HEK293T (cell line): ENCODE measurements around the gene TXNL4A.

Experiments
- CTCF ChIA-PET: fragments of 350-600 bp; formaldehyde crosslinking; extraction: SDS; loops from one replicate; lab custom pipeline; 2021; ENCODE audit warnings: antibody characterized with exemption, inconsistent platforms; lab: Yijun Ruan, JAX
- POLR2A ChIA-PET: fragments of 350-600 bp; formaldehyde crosslinking; extraction: SDS; loops from one replicate; lab custom pipeline; 2020; ENCODE audit warnings: antibody characterized with exemption, inconsistent platforms; lab: Yijun Ruan, JAX
- DNase-seq: peaks from one replicate; pipeline ENCODE4 v3.0.0; 2012; ENCODE audit warnings: mixed read lengths; ENCODE audit errors: extremely low spot score
- ARNT ChIP-seq: fragments of 450-650 bp; IDR thresholded peaks from 2 replicates; pipeline ENCODE4 v1.6.1; 2017; ENCODE audit warnings: mild to moderate bottlenecking
- BHLHE40 ChIP-seq: fragments of 450-650 bp; IDR thresholded peaks from 2 replicates; pipeline ENCODE4 v1.6.1; 2016; ENCODE audit warnings: mild to moderate bottlenecking, moderate library complexity, borderline replicate concordance
- CTBP1 ChIP-seq: fragments of 450-650 bp; IDR thresholded peaks from 2 replicates; pipeline ENCODE4 v1.6.1; 2016; ENCODE audit warnings: borderline replicate concordance
- ELF4 ChIP-seq: fragments of 450-650 bp; IDR thresholded peaks from 2 replicates; pipeline ENCODE4 v1.6.1; 2017; ENCODE audit warnings: antibody characterized with exemption
- FOXA1 ChIP-seq: fragments of 450-650 bp; IDR thresholded peaks from 2 replicates; pipeline ENCODE4 v1.6.1; 2016; ENCODE audit warnings: mild to moderate bottlenecking
- FOXK2 ChIP-seq: fragments of 450-650 bp; IDR thresholded peaks from 2 replicates; pipeline ENCODE4 v1.6.1; 2016; ENCODE audit warnings: mild to moderate bottlenecking
- FOXM1 ChIP-seq: fragments of 450-650 bp; IDR thresholded peaks from 2 replicates; pipeline ENCODE4 v1.6.1; 2017; ENCODE audit warnings: mild to moderate bottlenecking, borderline replicate concordance
- HDGF ChIP-seq: fragments of 450-650 bp; IDR thresholded peaks from 2 replicates; pipeline ENCODE4 v1.6.1; 2017; ENCODE audit warnings: antibody characterized with exemption, borderline replicate concordance
- L3MBTL2 ChIP-seq: fragments of 450-650 bp; conservative IDR thresholded peaks from 2 replicates; pipeline ENCODE4 v1.6.1; 2016; ENCODE audit warnings: mild to moderate bottlenecking
- LEF1 ChIP-seq: fragments of 450-650 bp; IDR thresholded peaks from 2 replicates; pipeline ENCODE4 v1.6.1; 2017; ENCODE audit warnings: mild to moderate bottlenecking, borderline replicate concordance
- NFRKB ChIP-seq: fragments of 450-650 bp; IDR thresholded peaks from 2 replicates; pipeline ENCODE4 v1.6.1; 2016; ENCODE audit warnings: mild to moderate bottlenecking, moderate library complexity
- SP1 ChIP-seq: fragments of 450-650 bp; IDR thresholded peaks from 2 replicates; pipeline ENCODE4 v1.6.1; 2017
- SUZ12 ChIP-seq: fragments of 450-650 bp; IDR thresholded peaks from 2 replicates; pipeline ENCODE4 v1.6.1; 2016; ENCODE audit warnings: mild to moderate bottlenecking
- TARDBP ChIP-seq: fragments of 450-650 bp; IDR thresholded peaks from 2 replicates; pipeline ENCODE4 v1.6.1; 2016
- ZNF384 ChIP-seq: fragments of 450-650 bp; IDR thresholded peaks from 2 replicates; pipeline ENCODE4 v1.6.1; 2016
- TF ChIP-seq, protein P1 (sequence below): fragments of 450-650 bp; IDR thresholded peaks from 2 replicates; pipeline ENCODE4 v1.6.1; 2016

TXNL4A gene

DNA sequence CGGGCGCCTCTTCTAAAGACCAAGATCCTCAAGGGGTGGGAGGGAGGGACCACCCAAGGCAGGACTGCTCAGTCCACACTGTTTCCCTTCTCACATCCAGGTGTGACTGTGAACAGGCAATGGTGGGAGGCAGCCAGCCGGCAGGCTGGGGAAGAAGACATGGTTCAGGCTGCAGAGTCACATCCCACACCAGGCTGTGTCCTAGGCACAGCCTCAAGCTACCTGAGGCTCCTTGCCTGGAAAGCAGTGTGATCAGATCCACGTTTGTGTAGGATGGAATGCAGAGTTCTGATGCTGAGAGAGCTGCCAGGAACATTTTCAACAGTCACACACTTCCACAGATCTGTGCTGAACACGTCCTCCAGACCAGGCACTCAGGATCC is 53.3 kb downstream of the TXNL4A start:
- ChIA-PET POLR2A (no interaction called here), CTCF (no interaction called here)
- TF ChIP-seq FOXM1: no peak
- TF ChIP-seq, protein P1, sequence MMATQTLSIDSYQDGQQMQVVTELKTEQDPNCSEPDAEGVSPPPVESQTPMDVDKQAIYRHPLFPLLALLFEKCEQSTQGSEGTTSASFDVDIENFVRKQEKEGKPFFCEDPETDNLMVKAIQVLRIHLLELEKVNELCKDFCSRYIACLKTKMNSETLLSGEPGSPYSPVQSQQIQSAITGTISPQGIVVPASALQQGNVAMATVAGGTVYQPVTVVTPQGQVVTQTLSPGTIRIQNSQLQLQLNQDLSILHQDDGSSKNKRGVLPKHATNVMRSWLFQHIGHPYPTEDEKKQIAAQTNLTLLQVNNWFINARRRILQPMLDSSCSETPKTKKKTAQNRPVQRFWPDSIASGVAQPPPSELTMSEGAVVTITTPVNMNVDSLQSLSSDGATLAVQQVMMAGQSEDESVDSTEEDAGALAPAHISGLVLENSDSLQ: no peak
- no peak for TF ChIP-seq LEF1
- no peak for TF ChIP-seq ZNF384
- no peak for TF ChIP-seq NFRKB
- no peak for TF ChIP-seq HDGF
- no peak for TF ChIP-seq TARDBP
- no peak for TF ChIP-seq SUZ12
- TF ChIP-seq ARNT: no peak
- TF ChIP-seq FOXK2: no peak
- no peak for DNase-seq

DNA sequence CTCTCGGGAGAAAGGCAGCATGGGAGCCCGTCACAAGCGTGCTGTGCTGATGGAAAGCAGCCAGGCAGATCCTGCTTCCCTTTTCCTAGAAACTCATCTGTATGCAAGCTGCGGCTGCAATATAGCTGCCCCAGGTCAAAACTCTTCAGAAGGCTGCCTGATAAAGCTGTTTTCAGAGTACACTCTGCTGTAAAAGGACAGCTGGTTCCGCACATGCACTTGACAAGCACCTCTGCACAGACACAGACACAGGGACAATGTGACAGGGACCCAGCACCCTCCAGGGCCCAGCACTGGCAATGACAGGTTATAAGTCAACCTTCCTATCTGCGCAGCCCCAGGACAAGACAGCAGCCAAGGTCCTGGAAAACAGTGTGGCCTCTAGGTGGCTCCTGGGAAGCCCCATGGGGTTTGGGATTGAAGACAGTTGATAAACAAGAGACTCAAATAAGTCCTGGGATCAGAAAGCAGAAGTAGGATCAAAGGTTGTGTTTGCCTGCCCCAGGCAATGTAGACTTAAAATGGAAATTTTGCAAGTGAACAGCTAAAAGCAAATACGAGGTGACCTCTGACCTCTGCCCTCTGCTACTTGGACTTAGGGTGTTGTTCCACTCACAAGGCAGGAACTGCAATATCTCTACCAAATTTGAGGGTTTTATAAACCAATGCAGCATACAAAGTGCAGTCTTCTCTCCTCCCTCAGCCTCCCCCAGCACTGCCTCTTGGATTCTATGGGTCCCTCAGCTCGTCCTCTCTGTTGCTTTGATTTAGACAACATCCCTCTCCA is 53.9 kb downstream of the TXNL4A start:
- CTCF ChIA-PET: no interaction called here
- TF ChIP-seq ELF4 (no peak), SUZ12 (no peak), ARNT (no peak), TARDBP (no peak), NFRKB (no peak), FOXM1 (no peak), ZNF384 (no peak), BHLHE40 (no peak), L3MBTL2 (no peak), SP1 (no peak), FOXA1 (no peak), CTBP1 (no peak), LEF1 (no peak), FOXK2 (no peak), HDGF (no peak)
- TF ChIP-seq, protein P1: no peak
- no peak for DNase-seq
- POLR2A ChIA-PET: no interaction called here

DNA sequence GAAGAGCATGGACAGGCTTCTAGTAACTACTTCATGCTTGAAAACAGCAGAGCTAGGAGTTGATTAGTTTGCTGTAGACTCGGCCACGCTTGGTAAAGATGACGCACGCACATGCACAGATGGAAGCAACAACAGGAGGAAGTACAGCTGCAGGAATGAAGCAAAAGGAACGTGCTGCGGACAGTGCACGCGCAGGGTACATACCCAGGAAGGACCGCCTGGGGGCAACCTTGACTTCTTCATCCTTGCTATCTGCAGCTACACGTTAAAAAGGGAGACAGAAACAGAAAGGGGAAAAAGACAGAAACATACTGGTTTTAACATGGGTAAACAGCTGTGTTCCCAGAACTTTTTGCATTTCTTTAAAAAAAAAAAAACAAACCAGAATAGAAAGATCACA is 54.6 kb downstream of the TXNL4A start:
- TF ChIP-seq ZNF384: no peak
- no peak for DNase-seq
- ChIA-PET CTCF (no interaction called here), POLR2A (no interaction called here)

GRCh38 chr18:79932907-79933306 is 55.5 kb downstream of the TXNL4A start:
- POLR2A ChIA-PET: no interaction called here
- no peak for DNase-seq
- CTCF ChIA-PET: no interaction called here
- TF ChIP-seq ARNT (no peak), L3MBTL2 (no peak), FOXK2 (no peak), TARDBP (no peak), FOXA1 (no peak)
- TF ChIP-seq, protein P1: no peak

- no peak for TF ChIP-seq NFRKB
- TF ChIP-seq FOXK2: no peak
- ChIA-PET POLR2A (no interaction called here), CTCF (no interaction called here)
- no peak for DNase-seq
These were observed 56.9 kb downstream of the TXNL4A start for GRCh38 chr18:79931475-79931874.

DNA sequence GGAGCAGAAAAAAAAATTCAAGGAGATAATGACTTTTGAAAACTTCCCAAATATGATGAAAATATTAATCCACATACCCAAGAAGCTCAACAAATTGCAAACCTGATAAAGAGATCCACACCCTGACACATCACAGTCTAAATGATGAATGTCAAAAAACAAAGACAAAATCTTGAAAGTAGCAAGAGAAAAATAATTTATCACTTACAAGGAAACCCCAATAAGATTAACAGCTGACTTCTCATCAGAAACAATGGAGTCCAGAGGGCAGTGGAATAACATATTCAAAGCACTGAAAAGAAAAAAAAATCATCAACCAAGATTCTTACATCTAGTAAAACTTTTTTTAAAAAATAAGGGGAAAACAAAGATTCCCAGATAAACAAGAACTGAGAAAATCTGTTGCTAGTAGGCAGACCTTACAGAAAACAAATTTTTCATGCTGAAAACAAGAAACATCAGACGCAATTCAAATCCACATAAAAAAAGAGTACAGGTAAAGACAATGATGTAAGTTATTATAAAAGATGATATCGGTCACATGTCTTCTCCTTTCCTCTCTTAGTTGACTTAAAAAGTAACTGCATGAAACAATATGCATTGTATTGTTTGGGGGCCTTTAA is 58.2 kb downstream of the TXNL4A start:
- no peak for DNase-seq
- ChIA-PET POLR2A (no interaction called here), CTCF (no interaction called here)
- no peak for TF ChIP-seq SP1
- TF ChIP-seq L3MBTL2: no peak
- TF ChIP-seq FOXA1: no peak
- no peak for TF ChIP-seq NFRKB
- TF ChIP-seq BHLHE40: no peak
- TF ChIP-seq FOXM1: no peak
- TF ChIP-seq TARDBP: no peak
- TF ChIP-seq LEF1: no peak
- TF ChIP-seq HDGF: no peak
- TF ChIP-seq SUZ12: no peak
- TF ChIP-seq, protein P1: no peak
- TF ChIP-seq ZNF384: no peak
